ENCODE results near the gene SCAP. TPM values are rescaled to one million over a fixed set of nuclear protein-coding genes. Genes with fewer than 3 reads are reported as not detected.

The SCAP gene
- total RNA-seq, 1 donor from 2014 or later: 43.1 TPM

- no peak overlapping the region for H3K4me3 ChIP-seq
- no peak for DNase-seq
- H3K27ac ChIP-seq (replicated peaks): no peak overlapping the region
- no peaks in the 10 kb centered on the region for H3K9me3 ChIP-seq (replicated peaks)
- no peak for TF ChIP-seq CTCF (IDR thresholded peaks at IDR 0.05; ENCODE audit: borderline replicate concordance)
- H3K36me3 ChIP-seq: peaks cover 79% of the 10 kb centered on the region
- no peaks in the 10 kb centered on the region for H3K4me1 ChIP-seq
- intact Hi-C loops (cut with micrococcal nuclease): no loop called here
- no peaks in the 10 kb centered on the region for H3K27me3 ChIP-seq (ENCODE audit: low read depth)
These were observed 28.4 kb upstream of the SCAP start for GRCh38 chr3:47504113-47504512.

GRCh38 chr3:47503033-47503432 lies 27.3 kb upstream of the SCAP start:
- intact Hi-C loops (cut with micrococcal nuclease): no loop called here
- Histone ChIP-seq H3K4me1 (no peaks in the 10 kb centered on the region), H3K4me3 (no peak overlapping the region), H3K36me3 (peaks cover 73% of the 10 kb centered on the region), H3K27ac (replicated peaks) (no peak overlapping the region), H3K9me3 (replicated peaks) (no peaks in the 10 kb centered on the region), H3K27me3 (ENCODE audit: low read depth) (no peaks in the 10 kb centered on the region)
- no peak for DNase-seq
- no peak for TF ChIP-seq CTCF (IDR thresholded peaks at IDR 0.05; ENCODE audit: borderline replicate concordance)

- Histone ChIP-seq H3K27me3 (ENCODE audit: low read depth) (no peaks in the 10 kb centered on the region), H3K27ac (replicated peaks) (no peak overlapping the region), H3K4me3 (no peak overlapping the region), H3K9me3 (replicated peaks) (no peaks in the 10 kb centered on the region), H3K4me1 (no peaks in the 10 kb centered on the region), H3K36me3 (peaks cover 58% of the 10 kb centered on the region)
- no peak for TF ChIP-seq CTCF (IDR thresholded peaks at IDR 0.05; ENCODE audit: borderline replicate concordance)
- intact Hi-C loops (cut with micrococcal nuclease): no loop called here
- DNase-seq: no peak
These were observed 21.2 kb upstream of the SCAP start for GRCh38 chr3:47496892-47497291.

- DNase-seq: no peak
- Histone ChIP-seq H3K9me3 (replicated peaks) (no peaks in the 10 kb centered on the region), H3K27ac (replicated peaks) (no peak overlapping the region), H3K27me3 (ENCODE audit: low read depth) (no peaks in the 10 kb centered on the region), H3K4me1 (no peaks in the 10 kb centered on the region), H3K36me3 (peaks cover 48% of the 10 kb centered on the region), H3K4me3 (no peak overlapping the region)
- intact Hi-C loops (cut with micrococcal nuclease): no loop called here
- TF ChIP-seq CTCF (IDR thresholded peaks at IDR 0.05; ENCODE audit: borderline replicate concordance): no peak
These were observed 20.1 kb upstream of the SCAP start for GRCh38 chr3:47495886-47496285.

- Histone ChIP-seq H3K27ac (replicated peaks) (no peak overlapping the region), H3K4me3 (no peak overlapping the region), H3K36me3 (peaks cover 40% of the 10 kb centered on the region), H3K27me3 (ENCODE audit: low read depth) (no peaks in the 10 kb centered on the region), H3K4me1 (no peaks in the 10 kb centered on the region), H3K9me3 (replicated peaks) (no peaks in the 10 kb centered on the region)
- intact Hi-C loops (cut with micrococcal nuclease): no loop called here
- TF ChIP-seq CTCF (IDR thresholded peaks at IDR 0.05; ENCODE audit: borderline replicate concordance): no peak
- DNase-seq: no peak
These were observed 19.4 kb upstream of the SCAP start for GRCh38 chr3:47495111-47495510.

- Histone ChIP-seq H3K9me3 (replicated peaks) (no peaks in the 10 kb centered on the region), H3K4me1 (no peaks in the 10 kb centered on the region), H3K36me3 (peaks cover 25% of the 10 kb centered on the region), H3K27ac (replicated peaks) (no peak overlapping the region), H3K4me3 (no peak overlapping the region), H3K27me3 (ENCODE audit: low read depth) (no peaks in the 10 kb centered on the region)
- intact Hi-C loops (cut with micrococcal nuclease): no loop called here
- no peak for DNase-seq
- no peak for TF ChIP-seq CTCF (IDR thresholded peaks at IDR 0.05; ENCODE audit: borderline replicate concordance)
These were observed 16.0 kb upstream of the SCAP start for GRCh38 chr3:47491777-47492176.

Measured in left ventricle myocardium inferior (tissue), 1 donor.